Testis (tissue), 3 donors: Measurements from ENCODE around the gene PRR15L. TPM values are rescaled to one million over a fixed set of nuclear protein-coding genes. Genes with fewer than 3 reads are reported as not detected.

Source experiments
- DNase-seq: peaks from one replicate; pipeline ENCODE4 v3.0.0-alpha.2; 2019
- H3K27ac ChIP-seq, 2 donors: fragments of 200-600 bp; sonication (generic); one replicate each; pipeline ENCODE4 v1.5.1; 2019
- H3K27me3 ChIP-seq: fragments of 200-600 bp; sonication (generic); one replicate; pipeline ENCODE4 v1.5.1; 2019
- H3K36me3 ChIP-seq: fragments of 200-600 bp; sonication (generic); one replicate; pipeline ENCODE4 v1.5.1; 2017; ENCODE audit warnings: low read depth; ENCODE audit errors: missing control alignments
- H3K4me1 ChIP-seq: fragments of 200-600 bp; sonication (generic); one replicate; pipeline ENCODE4 v1.5.1; 2019
- H3K4me3 ChIP-seq, 2 donors: fragments of 200-600 bp; sonication (generic); one replicate each; pipeline ENCODE4 v1.5.1; 2017 to 2019
- H3K9me3 ChIP-seq: fragments of 200-600 bp; sonication (generic); one replicate; pipeline ENCODE4 v1.5.1; 2017
- POLR2A ChIP-seq: fragments of 450-650 bp; IDR thresholded peaks from one replicate; pipeline ENCODE4 v1.6.1; 2017; ENCODE audit warnings: antibody characterized with exemption, mild to moderate bottlenecking, moderate library complexity
- WGBS, 2 donors: methylation state at CpG; one replicate each; pipeline ENCODE4 v1.1.5; 2018; 5-methylcytosine and 5-hydroxymethylcytosine counted together
- intact Hi-C: fragments of 100-400 bp; cut with DNase I; formaldehyde crosslinking; loops from one replicate; pipeline ENCODE4 v1.15.1; 2023; ENCODE audit warnings: low total_unique reads
- polyA plus RNA-seq: library from polyadenylated mRNA; stranded (reverse); fragments of 350-450 nt; fragmentation: Illumina TruSeq; extraction: RNeasy Lipid Tissue Mini Kit (QIAGEN cat#74804); gene quantifications from one replicate; pipeline ENCODE4 v1.2.3, GENCODE V29; 2014; ENCODE audit warnings: low read depth, low replicate concordance; ENCODE audit not compliant: insufficient read depth
- total RNA-seq, 2 donors: library from RNA; depleted of rRNA; stranded (reverse); fragments of >200 nt; gene quantifications; one replicate each; pipeline ENCODE4 v1.2.3, GENCODE V29; 2016
- TF ChIP-seq, protein P1 (sequence below), 3 experiments: fragments of 450-650 bp in 2 of 3; fragments of 200-600 bp in 1 of 3; sonication (generic) in 1 of 3; IDR thresholded peaks; one replicate each; pipeline ENCODE4 v1.5.1; 2016 to 2019; ENCODE audit warnings: antibody characterized with exemption in 3 of 3, mild to moderate bottlenecking in 2 of 3, moderate library complexity in 1 of 3

PRR15L gene
- total and polyA plus RNA-seq, 3 donors from 2014 or later, result 0.55 to 6.2 (median 2.5) TPM

DNA sequence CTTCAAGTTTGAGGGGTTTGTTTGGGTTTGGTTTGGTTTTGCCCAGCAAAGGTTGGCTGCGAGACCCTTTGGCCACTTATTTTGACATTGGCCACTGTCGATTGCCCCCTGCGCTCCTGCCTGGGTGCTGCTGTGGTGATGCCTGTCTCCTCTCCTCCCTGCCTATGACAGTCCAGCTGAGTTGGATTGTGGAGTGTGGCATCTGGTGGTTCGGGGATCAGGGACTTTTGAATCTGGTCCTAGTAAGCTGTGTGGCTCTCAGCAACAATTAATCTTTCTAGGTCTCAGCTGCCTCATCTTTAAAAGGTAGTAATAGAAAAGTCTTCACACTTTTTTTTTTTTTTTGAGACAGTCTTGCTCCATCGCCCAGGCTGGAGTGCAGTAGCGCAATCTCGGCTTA, 40.4 kb upstream of the PRR15L start:
- WGBS, 2 donors, result 89 to 92% methylated on average over 7 of the region's 7 CpGs
- DNase-seq, result no peak
- TF ChIP-seq, protein P1, sequence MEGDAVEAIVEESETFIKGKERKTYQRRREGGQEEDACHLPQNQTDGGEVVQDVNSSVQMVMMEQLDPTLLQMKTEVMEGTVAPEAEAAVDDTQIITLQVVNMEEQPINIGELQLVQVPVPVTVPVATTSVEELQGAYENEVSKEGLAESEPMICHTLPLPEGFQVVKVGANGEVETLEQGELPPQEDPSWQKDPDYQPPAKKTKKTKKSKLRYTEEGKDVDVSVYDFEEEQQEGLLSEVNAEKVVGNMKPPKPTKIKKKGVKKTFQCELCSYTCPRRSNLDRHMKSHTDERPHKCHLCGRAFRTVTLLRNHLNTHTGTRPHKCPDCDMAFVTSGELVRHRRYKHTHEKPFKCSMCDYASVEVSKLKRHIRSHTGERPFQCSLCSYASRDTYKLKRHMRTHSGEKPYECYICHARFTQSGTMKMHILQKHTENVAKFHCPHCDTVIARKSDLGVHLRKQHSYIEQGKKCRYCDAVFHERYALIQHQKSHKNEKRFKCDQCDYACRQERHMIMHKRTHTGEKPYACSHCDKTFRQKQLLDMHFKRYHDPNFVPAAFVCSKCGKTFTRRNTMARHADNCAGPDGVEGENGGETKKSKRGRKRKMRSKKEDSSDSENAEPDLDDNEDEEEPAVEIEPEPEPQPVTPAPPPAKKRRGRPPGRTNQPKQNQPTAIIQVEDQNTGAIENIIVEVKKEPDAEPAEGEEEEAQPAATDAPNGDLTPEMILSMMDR (IDR thresholded peaks at IDR 0.05), result no peak
- no peak for TF ChIP-seq POLR2A
- no peaks in the 10 kb centered on the region for H3K36me3 ChIP-seq
- no peaks in the 10 kb centered on the region for H3K27me3 ChIP-seq
- no peak overlapping the region for H3K4me3 ChIP-seq
- H3K4me1 ChIP-seq, result no peaks in the 10 kb centered on the region
- intact Hi-C loops, result no loop called here
- no peak overlapping the region for H3K27ac ChIP-seq
- H3K9me3 ChIP-seq, result no peaks in the 10 kb centered on the region

DNA sequence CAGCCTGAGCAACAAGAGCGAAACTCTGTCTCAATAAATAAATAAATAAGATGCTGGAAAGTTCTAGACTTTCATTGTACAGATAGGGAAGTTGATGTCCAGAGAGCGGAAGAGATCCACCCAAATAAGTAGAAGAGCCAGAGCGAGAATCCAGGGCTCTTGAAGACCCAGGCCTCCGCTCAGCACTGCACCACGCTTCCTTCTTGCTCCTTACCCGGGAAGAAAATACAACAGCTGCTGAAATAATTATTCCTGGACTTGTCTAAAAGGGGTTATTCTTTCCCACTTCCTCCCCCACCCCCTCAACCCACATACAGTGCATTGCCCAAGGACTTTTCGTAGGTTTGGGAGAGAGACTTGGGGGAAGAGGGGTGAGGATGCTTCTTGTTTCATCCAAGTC, 39.9 kb upstream of the PRR15L start:
- H3K4me1 ChIP-seq, result no peaks in the 10 kb centered on the region
- TF ChIP-seq, protein P1 (IDR thresholded peaks at IDR 0.05), result no peak
- no peak for TF ChIP-seq POLR2A
- no peak overlapping the region for H3K27ac ChIP-seq
- intact Hi-C loops, result no loop called here
- 78 to 79% methylated on average over 7 of the region's 7 CpGs for WGBS, 2 donors
- no peaks in the 10 kb centered on the region for H3K9me3 ChIP-seq
- DNase-seq, result no peak
- no peaks in the 10 kb centered on the region for H3K27me3 ChIP-seq
- no peak overlapping the region for H3K4me3 ChIP-seq
- no peaks in the 10 kb centered on the region for H3K36me3 ChIP-seq

DNA sequence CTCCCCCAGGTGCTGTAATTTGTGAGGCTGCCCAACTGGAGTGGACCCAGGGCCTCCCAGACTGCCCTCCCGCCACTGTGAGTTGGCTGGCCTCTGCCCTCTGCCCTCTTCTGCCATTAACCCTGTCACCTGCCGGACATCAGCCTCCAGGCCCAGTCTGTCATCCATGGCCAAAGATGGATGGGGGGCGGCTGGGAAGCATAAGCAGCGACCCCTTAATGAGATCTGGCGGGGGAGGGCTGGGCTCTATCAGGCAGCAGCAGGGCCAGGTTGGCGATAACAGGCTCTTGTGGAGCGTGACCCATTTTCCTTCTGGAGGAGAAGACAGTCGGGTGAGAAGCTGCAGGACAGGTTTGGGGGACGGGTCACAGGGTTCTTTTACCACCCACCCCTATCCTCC, 38.5 kb upstream of the PRR15L start:
- no peak overlapping the region for H3K27ac ChIP-seq
- no peaks in the 10 kb centered on the region for H3K27me3 ChIP-seq
- no peaks in the 10 kb centered on the region for H3K9me3 ChIP-seq
- no peaks in the 10 kb centered on the region for H3K4me1 ChIP-seq
- no peak overlapping the region for H3K4me3 ChIP-seq
- TF ChIP-seq, protein P1 (IDR thresholded peaks at IDR 0.05), result no peak
- no peak for TF ChIP-seq POLR2A
- 81 to 92% methylated on average over 6 to 9 of the region's 9 CpGs for WGBS, 2 donors
- intact Hi-C loops, result no loop called here
- DNase-seq, result no peak
- H3K36me3 ChIP-seq, result no peaks in the 10 kb centered on the region

DNA sequence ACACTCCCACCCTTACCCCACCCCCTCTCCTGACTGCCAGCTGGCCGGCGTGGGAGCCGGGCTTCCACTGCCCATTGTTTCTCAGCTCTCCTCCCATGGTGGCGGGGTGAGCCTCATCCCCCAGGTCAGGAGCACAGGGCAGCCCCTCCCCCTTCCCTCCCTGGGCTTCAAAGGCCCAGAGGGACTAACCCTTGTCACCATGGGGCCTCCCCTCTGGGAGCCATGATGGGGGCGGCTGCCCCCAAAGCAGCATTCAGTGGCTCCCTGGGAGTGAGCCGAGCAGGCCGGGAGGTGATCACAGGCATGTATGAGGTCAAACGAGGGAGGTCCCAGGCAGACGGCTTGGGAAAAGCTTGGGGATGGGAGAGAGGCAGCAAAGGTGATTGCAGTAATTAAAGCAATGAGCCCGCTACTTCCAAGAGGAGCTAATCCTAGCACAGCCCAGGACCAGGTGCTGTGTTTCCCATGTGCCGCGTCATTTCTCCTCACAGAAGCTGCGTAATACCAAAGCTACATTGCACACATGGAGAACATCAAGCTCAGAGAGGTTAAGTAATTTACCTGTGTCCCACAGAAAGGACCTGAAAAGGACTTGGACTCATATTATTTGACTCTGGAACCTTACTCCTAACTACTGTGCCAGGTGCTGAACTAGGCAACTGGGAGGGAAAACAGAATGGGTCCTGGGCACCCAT, 37.7 kb upstream of the PRR15L start:
- H3K4me1 ChIP-seq, result no peaks in the 10 kb centered on the region
- WGBS, 2 donors, result 73 to 74% methylated on average over 10 to 13 of the region's 13 CpGs

More for the DNA sequence above, 37.7 kb upstream of the PRR15L start:
- Histone ChIP-seq H3K36me3 (no peaks in the 10 kb centered on the region), H3K4me3 (no peak overlapping the region), H3K27ac (no peak overlapping the region), H3K9me3 (no peaks in the 10 kb centered on the region), H3K27me3 (no peaks in the 10 kb centered on the region)
- no peak for DNase-seq
- intact Hi-C loops, result no loop called here
- no peak for TF ChIP-seq POLR2A
- TF ChIP-seq, protein P1 (IDR thresholded peaks at IDR 0.05), result no peak
